ENCODE results near the gene KIAA1671.

KIAA1671 gene

GRCh38 chr22:25102722-25103121 is 150.2 kb downstream of the KIAA1671 start:
- Mint-ChIP-seq H3K27ac (no peak overlapping the region), H3K4me3 (no peak overlapping the region), H3K36me3 (no peaks in the 10 kb centered on the region), H3K4me1 (no peaks in the 10 kb centered on the region), H3K27me3 (peaks cover 28% of the 10 kb centered on the region), H3K9me3 (no peaks in the 10 kb centered on the region)
- no peak for ATAC-seq

GRCh38 chr22:25104367-25104766 is 151.9 kb downstream of the KIAA1671 start:
- no peak for ATAC-seq
- H3K27me3 Mint-ChIP-seq, result peaks cover 43% of the 10 kb centered on the region
- H3K4me3 Mint-ChIP-seq, result no peak overlapping the region
- no peaks in the 10 kb centered on the region for H3K36me3 Mint-ChIP-seq
- no peaks in the 10 kb centered on the region for H3K9me3 Mint-ChIP-seq
- no peaks in the 10 kb centered on the region for H3K4me1 Mint-ChIP-seq
- no peak overlapping the region for H3K27ac Mint-ChIP-seq

- peaks cover 6% of the 10 kb centered on the region for H3K4me1 Mint-ChIP-seq
- H3K27me3 Mint-ChIP-seq, result peaks cover 59% of the 10 kb centered on the region
- H3K36me3 Mint-ChIP-seq, result no peaks in the 10 kb centered on the region
- no peak for ATAC-seq
- no peak overlapping the region for H3K4me3 Mint-ChIP-seq
- no peak overlapping the region for H3K27ac Mint-ChIP-seq
- H3K9me3 Mint-ChIP-seq, result no peaks in the 10 kb centered on the region
These were observed 153.5 kb downstream of the KIAA1671 start for GRCh38 chr22:25105817-25106650.

GRCh38 chr22:25109878-25110595 is 157.5 kb downstream of the KIAA1671 start:
- no peak overlapping the region for H3K4me3 Mint-ChIP-seq

GRCh38 chr22:25110596-25110845 is 158.0 kb downstream of the KIAA1671 start:
- Mint-ChIP-seq H3K4me1 (peaks cover 17% of the 10 kb centered on the region), H3K27me3 (peaks cover 89% of the 10 kb centered on the region), H3K9me3 (no peaks in the 10 kb centered on the region), H3K36me3 (no peaks in the 10 kb centered on the region), H3K27ac (peak overlapping the region; percentile 17), H3K4me3 (peak overlapping the region; percentile 67)
- no peak for ATAC-seq

More at GRCh38 chr22:25109878-25110595, 157.5 kb downstream of the KIAA1671 start:
- H3K4me1 Mint-ChIP-seq, result peaks cover 17% of the 10 kb centered on the region
- H3K9me3 Mint-ChIP-seq, result no peaks in the 10 kb centered on the region
- no peaks in the 10 kb centered on the region for H3K36me3 Mint-ChIP-seq
- H3K27me3 Mint-ChIP-seq, result peaks cover 88% of the 10 kb centered on the region
- ATAC-seq, result no peak
- H3K27ac Mint-ChIP-seq, result no peak overlapping the region

- H3K27me3 Mint-ChIP-seq, result peaks cover 85% of the 10 kb centered on the region
These were observed 158.5 kb downstream of the KIAA1671 start for GRCh38 chr22:25110846-25111578.

GRCh38 chr22:25111579-25112517 is 159.3 kb downstream of the KIAA1671 start:
- peak; percentile 44 for ATAC-seq
- Mint-ChIP-seq H3K27ac (no peak overlapping the region), H3K4me3 (peak overlapping the region; percentile 67)

More at GRCh38 chr22:25110846-25111578, 158.5 kb downstream of the KIAA1671 start:
- Mint-ChIP-seq H3K9me3 (no peaks in the 10 kb centered on the region), H3K27ac (peak overlapping the region; percentile 17), H3K4me3 (peak overlapping the region; percentile 67), H3K4me1 (peaks cover 17% of the 10 kb centered on the region), H3K36me3 (no peaks in the 10 kb centered on the region)
- peak; percentile 60 for ATAC-seq

GRCh38 chr22:25112538-25113253 is 160.2 kb downstream of the KIAA1671 start:
- no peak overlapping the region for H3K4me3 Mint-ChIP-seq
- no peak for ATAC-seq

More at GRCh38 chr22:25111579-25112517, 159.3 kb downstream of the KIAA1671 start:
- Mint-ChIP-seq H3K4me1 (peaks cover 17% of the 10 kb centered on the region), H3K36me3 (no peaks in the 10 kb centered on the region), H3K9me3 (no peaks in the 10 kb centered on the region), H3K27me3 (peaks cover 76% of the 10 kb centered on the region)

GRCh38 chr22:25113316-25113721 is 160.8 kb downstream of the KIAA1671 start:
- H3K9me3 Mint-ChIP-seq, result peaks cover 3% of the 10 kb centered on the region
- H3K4me3 Mint-ChIP-seq, result no peak overlapping the region
- peaks cover 17% of the 10 kb centered on the region for H3K4me1 Mint-ChIP-seq
- H3K36me3 Mint-ChIP-seq, result no peaks in the 10 kb centered on the region
- peaks cover 72% of the 10 kb centered on the region for H3K27me3 Mint-ChIP-seq
- ATAC-seq, result no peak
- H3K27ac Mint-ChIP-seq, result no peak overlapping the region

More at GRCh38 chr22:25112538-25113253, 160.2 kb downstream of the KIAA1671 start:
- H3K9me3 Mint-ChIP-seq, result no peaks in the 10 kb centered on the region
- H3K36me3 Mint-ChIP-seq, result no peaks in the 10 kb centered on the region
- no peak overlapping the region for H3K27ac Mint-ChIP-seq
- peaks cover 71% of the 10 kb centered on the region for H3K27me3 Mint-ChIP-seq
- peaks cover 17% of the 10 kb centered on the region for H3K4me1 Mint-ChIP-seq

- Mint-ChIP-seq H3K36me3 (no peaks in the 10 kb centered on the region), H3K9me3 (peaks cover 8% of the 10 kb centered on the region), H3K4me3 (no peak overlapping the region), H3K27me3 (peaks cover 72% of the 10 kb centered on the region), H3K4me1 (peaks cover 17% of the 10 kb centered on the region), H3K27ac (no peak overlapping the region)
- ATAC-seq, result no peak
These were observed 162.2 kb downstream of the KIAA1671 start for GRCh38 chr22:25114369-25115362.

GRCh38 chr22:25119609-25120008 is 167.1 kb downstream of the KIAA1671 start:
- Mint-ChIP-seq H3K27ac (no peak overlapping the region), H3K4me1 (no peaks in the 10 kb centered on the region), H3K27me3 (peaks cover 45% of the 10 kb centered on the region), H3K4me3 (no peak overlapping the region), H3K9me3 (peaks cover 8% of the 10 kb centered on the region), H3K36me3 (no peaks in the 10 kb centered on the region)
- no peak for ATAC-seq

GRCh38 chr22:25120093-25120561 is 167.6 kb downstream of the KIAA1671 start:
- Mint-ChIP-seq H3K9me3 (peaks cover 8% of the 10 kb centered on the region), H3K4me3 (no peak overlapping the region), H3K36me3 (no peaks in the 10 kb centered on the region), H3K27me3 (peaks cover 40% of the 10 kb centered on the region), H3K4me1 (no peaks in the 10 kb centered on the region), H3K27ac (no peak overlapping the region)
- ATAC-seq, result no peak

- Mint-ChIP-seq H3K36me3 (no peaks in the 10 kb centered on the region), H3K4me3 (no peak overlapping the region), H3K27me3 (peaks cover 37% of the 10 kb centered on the region), H3K9me3 (peaks cover 8% of the 10 kb centered on the region), H3K4me1 (no peaks in the 10 kb centered on the region), H3K27ac (no peak overlapping the region)
- ATAC-seq, result no peak
These were observed 168.3 kb downstream of the KIAA1671 start for GRCh38 chr22:25120761-25121212.

All from stimulated activated memory B cell treated with anti-CD40 and anti-IgM and Interleukin-4, amounts not matched to agents 10 μg/mL and 1 μg/mL and 100 μg/mL, for 72 hours (primary cell).